Body of pancreas (tissue), 4 donors: ENCODE data around the gene MRPL50.

Source experiments
- POLR2A ChIP-seq, 3 donors: fragments of 450-650 bp; IDR thresholded peaks; one replicate each; pipeline ENCODE4 v1.6.1; 2016; ENCODE audit warnings: antibody characterized with exemption in 3 of 3, mild to moderate bottlenecking in 2 of 3
- TF ChIP-seq, protein P1 (sequence below), 7 experiments: fragments of 450-650 bp in 4 of 7; fragments of 200-600 bp in 3 of 7; sonication (generic) in 3 of 7; IDR thresholded peaks; one replicate each; pipeline ENCODE4 v1.5.1; 2016 to 2019; ENCODE audit warnings: antibody characterized with exemption in 7 of 7

GRCh38 chr9:101442318-101442717 is 43.9 kb upstream of the MRPL50 start:
- TF ChIP-seq, protein P1, sequence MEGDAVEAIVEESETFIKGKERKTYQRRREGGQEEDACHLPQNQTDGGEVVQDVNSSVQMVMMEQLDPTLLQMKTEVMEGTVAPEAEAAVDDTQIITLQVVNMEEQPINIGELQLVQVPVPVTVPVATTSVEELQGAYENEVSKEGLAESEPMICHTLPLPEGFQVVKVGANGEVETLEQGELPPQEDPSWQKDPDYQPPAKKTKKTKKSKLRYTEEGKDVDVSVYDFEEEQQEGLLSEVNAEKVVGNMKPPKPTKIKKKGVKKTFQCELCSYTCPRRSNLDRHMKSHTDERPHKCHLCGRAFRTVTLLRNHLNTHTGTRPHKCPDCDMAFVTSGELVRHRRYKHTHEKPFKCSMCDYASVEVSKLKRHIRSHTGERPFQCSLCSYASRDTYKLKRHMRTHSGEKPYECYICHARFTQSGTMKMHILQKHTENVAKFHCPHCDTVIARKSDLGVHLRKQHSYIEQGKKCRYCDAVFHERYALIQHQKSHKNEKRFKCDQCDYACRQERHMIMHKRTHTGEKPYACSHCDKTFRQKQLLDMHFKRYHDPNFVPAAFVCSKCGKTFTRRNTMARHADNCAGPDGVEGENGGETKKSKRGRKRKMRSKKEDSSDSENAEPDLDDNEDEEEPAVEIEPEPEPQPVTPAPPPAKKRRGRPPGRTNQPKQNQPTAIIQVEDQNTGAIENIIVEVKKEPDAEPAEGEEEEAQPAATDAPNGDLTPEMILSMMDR (IDR thresholded peaks at IDR 0.05), result no peak
- TF ChIP-seq POLR2A (IDR thresholded peaks at IDR 0.05), result peak in 1 of 3 donors; percentile 38
